ENCODE data around the gene PALM.
A peak's percentile ranks its signal among the peaks of the same experiment; 100 is the strongest.
"Not testable (repeated sequence)": the region's sequence is repeated elsewhere in the genome, so short reads cannot be mapped to it uniquely, and the experiment has no call there.

The PALM gene

DNA sequence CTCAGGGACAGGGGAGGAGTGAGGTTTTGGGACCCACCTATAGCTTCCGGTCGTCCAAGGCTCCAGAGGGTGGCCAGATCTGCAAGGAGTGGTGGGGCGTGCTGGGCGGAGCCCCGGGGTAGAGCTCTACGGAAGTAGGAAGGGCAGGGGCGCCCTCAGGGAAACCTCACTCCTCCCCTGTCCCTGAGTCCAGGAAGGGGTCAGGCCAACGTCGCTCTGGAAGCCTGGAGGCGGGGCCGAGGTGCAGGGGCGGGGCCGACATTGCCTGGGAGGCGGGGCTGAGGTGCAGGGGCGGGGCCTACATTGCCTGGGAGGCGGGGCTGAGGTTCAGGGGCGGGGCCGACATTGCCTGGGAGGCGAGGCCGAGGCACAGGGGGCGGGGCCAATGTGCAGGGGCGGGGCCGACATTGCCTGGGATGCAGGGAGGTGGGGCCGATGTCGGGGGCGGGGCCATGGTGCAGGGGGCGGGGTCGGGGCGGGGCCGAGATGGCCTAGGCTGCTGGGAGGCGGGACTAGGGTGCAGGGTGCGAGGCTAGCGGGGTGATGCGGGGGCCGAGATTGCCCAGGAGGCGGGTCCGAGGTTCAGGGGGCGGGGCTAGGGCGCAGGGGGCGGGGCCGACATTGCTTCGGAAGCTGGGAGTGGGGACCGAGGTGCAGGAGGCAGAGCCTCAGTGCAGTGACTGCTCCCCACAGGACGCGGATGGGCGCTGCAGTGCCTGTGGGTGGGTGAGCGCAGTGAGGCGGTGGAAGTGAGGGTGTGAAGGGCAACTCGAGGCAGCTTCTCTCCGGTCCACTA is 4.9 kb upstream of the PALM start:
- DNase-seq (ENCODE audit: low read depth in 2 of 3, low spot score in 1 of 3) = peak; percentile 55 to 74 (median 69)

DNA sequence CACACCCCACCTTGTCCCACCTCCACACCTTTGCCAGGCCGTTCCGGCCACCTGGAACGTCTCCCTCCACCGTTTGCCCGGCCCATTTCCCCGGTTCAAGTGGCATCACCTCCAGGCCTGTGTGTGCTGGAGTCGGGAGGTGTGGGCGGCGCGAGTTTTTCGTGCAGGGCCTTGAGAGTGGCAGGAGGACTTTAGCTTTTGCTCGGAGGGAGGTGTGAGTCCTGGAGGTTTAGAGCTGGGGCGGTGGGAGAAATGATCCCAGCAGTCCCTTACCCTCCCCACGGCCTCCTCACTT is 4.3 kb upstream of the PALM start:
- no peak for DNase-seq (ENCODE audit: low read depth in 2 of 3, low spot score in 1 of 3)

GRCh38 chr19:709196-709964 is 645 bp downstream of the PALM start:
- no peak for DNase-seq (ENCODE audit: low read depth in 2 of 3, low spot score in 1 of 3)

DNA sequence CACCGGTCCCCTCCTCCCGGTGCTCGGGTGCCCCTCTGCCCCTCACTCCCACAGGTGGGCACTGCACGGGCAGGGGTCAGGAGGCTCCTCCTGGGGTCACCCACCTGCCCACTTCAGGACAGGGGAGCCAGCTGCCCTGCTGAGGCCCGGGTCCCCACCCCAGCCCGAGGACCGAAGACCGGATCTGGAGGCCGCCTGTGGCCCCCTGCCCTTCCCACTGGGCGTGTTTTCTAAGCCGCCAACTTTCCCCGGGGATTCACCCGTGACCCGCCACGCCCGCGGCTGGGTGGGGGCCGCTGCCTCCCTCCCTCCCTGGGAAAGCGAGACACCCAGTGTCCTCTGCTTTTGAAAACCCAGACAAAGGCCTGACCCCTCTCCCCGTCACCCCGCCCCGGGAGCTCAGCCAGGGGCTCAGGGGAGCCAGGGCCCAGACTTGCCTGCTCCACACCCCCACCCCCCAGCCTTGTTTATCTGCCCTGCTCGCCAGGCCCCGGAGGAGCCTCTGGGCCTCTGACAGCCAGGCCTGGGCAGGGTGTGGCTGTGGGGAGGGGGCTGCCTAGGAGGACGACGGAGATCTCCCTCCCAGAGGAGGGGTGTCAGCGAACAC is 1.3 kb downstream of the PALM start:
- no peak for DNase-seq (ENCODE audit: low read depth in 2 of 3, low spot score in 1 of 3)

DNA sequence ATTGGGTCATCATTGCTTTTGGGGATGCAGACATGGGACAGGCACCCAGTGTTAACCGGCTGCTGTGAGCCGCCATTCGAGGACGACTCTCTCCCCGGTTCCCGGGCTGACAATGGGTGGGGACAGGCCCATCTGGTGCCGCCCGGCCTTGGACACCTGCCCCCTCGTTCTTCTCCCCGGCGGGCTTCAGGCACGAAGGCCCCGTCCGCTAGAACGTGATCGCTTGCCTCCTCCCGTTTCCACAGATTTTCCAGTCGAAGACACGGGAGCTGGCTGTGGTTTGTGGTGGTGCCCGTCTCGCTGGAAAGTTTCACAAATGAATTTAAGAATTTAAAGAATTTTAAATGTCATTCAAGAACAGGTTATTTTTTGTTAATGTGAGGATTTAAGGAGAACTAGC is 2.0 kb downstream of the PALM start:
- no peak for DNase-seq (ENCODE audit: low read depth in 2 of 3, low spot score in 1 of 3)

- DNase-seq (ENCODE audit: low read depth in 2 of 3, low spot score in 1 of 3) = no peak
Measured at GRCh38 chr19:711254-711653, 2.5 kb downstream of the PALM start.

DNA sequence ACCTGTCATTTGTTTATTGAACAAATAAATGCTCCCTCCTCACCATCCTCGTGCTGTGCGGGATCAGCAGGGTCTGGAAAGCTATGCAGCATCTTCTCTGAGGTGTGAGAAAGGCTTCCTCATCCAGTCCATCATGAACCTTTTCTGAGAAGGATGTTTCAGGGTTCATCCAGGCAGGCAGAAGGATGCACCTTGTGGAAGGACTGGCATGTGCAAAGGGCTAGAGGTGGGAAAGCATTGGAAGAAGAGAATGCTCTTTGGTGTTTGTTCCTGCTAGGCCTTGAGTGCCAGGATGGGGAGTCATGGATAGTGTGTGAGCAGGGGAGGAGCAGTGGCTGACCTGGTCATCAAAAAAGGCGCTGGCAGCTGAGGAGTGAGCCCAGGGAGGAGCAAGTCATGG is 6.6 kb downstream of the PALM start:
- DNase-seq (ENCODE audit: low read depth in 2 of 3, low spot score in 1 of 3) = no peak

- DNase-seq (ENCODE audit: low read depth in 2 of 3, low spot score in 1 of 3) = no peak
Measured at GRCh38 chr19:718251-718951, 9.7 kb downstream of the PALM start.

- no peak for DNase-seq (ENCODE audit: low read depth in 2 of 3, low spot score in 1 of 3)
Measured at GRCh38 chr19:718991-719512, 10.3 kb downstream of the PALM start.

DNA sequence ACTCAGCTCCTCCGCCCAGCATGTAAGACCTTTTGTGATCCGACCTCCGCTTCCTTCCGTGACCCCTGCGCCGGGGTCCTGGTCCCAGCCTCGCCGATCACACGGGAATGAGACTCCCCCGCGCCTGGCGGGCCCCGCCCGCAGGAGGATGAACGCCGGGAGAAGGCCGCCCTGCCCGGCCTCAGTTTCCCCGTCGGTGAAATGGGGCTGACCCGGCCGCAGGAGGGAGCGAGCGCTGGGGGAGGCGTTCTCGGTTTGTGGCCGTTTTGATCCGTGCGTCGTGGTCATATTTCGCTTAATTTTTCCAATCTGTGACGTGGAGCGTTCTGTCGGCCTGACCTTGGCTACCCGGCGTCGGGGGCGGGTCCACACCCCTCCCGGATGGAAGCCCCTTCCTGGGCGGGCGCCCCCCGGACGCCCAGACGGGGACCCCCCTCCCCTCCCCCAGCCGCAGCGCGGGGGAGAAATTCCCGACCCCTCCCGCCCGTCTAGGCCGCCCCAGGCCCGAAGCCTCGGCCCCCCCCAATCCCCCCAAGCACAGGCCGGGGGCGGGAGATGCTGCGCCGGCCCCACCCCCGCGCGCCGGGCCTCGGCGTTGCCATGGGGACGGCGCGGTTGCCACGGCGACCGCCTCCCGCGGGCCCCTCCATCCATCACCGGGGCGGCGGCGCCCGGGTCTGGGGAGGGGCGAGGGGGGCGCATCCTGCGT is 11.1 kb downstream of the PALM start:
- no peak for DNase-seq (ENCODE audit: low read depth in 2 of 3, low spot score in 1 of 3)

DNA sequence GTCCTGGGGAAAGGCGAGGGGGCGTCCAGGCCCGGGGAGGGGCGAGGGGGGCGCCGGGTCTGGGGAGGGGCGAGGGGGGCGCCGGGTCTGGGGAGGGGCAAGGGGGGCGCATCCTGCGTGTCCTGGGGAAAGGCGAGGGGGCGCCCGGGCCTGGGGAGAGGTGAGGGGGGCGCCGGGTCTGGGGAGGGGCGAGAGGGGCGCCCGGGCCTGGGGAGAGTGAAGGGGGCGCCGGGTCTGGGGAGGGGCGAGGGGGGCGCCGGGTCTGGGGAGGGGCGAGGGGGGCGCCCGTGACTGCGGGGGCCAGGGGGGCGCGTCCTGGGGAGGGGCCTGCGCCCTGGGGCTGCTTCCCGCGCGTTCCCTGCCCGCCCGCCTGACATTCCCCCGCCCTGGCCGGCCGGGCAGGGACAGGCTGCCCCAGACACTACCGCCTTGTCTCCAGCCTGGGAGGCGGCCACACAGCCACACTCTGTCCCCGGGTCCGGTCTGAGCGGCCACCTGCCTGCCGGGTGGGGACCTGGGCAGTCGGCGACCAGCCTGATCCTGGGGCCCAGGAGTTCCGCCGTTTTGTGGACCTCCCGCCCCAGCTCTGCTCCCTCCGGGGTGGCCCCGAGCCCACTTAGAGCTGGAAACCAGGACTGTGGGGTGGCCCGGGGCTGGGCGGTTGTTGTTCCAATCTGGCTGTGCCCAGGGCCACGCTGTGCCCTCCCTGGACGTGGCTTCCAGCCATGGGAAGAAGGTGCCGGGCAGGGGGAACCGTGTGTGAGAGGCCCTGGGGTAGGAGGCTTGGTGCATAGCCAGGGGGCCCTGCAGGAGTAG is 11.8 kb downstream of the PALM start:
- no peak for DNase-seq (ENCODE audit: low read depth in 2 of 3, low spot score in 1 of 3)

DNA sequence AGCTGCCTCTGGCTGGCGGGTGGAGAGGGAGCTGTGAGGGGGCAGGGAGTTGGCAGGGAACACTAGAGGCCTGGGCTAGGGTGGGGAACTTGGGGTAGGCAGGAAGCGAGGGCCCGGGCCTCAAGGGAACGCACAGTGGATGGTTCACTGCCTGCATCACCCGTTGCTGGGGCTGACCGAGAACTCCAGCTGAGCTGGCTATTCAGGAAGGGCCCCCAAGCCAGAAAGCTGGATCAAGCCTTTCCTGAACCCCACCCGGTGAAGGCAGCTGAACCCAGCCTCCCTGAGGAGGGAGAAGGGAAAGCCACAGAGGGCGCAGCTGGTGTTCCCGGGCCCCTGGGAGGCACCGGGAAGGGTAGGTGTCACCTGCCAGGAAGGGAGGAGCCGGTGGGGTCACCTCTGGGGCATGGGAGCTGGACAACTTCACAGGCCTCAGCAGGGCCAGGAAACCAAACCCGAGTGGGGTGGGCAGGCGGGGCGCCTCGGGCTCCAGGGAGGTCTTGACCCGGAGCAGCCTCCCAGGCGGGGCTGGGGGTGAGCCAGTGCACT is 13.9 kb downstream of the PALM start:
- no peak for DNase-seq (ENCODE audit: low read depth in 2 of 3, low spot score in 1 of 3)

- DNase-seq (ENCODE audit: low read depth in 2 of 3, low spot score in 1 of 3) = no peak
Measured at GRCh38 chr19:723247-723646, 14.5 kb downstream of the PALM start.

- no peak for DNase-seq (ENCODE audit: low read depth in 2 of 3, low spot score in 1 of 3)
Measured at GRCh38 chr19:723714-724113, 15.0 kb downstream of the PALM start.

- no peak for DNase-seq (ENCODE audit: low read depth in 2 of 3, low spot score in 1 of 3)
Measured at GRCh38 chr19:725461-726089, 16.8 kb downstream of the PALM start.

GRCh38 chr19:726993-727956 is 18.5 kb downstream of the PALM start:
- no peak for DNase-seq (ENCODE audit: low read depth in 2 of 3, low spot score in 1 of 3)

GRCh38 chr19:728011-728410 is 19.3 kb downstream of the PALM start:
- DNase-seq (ENCODE audit: low read depth in 2 of 3, low spot score in 1 of 3) = no peak

GRCh38 chr19:729564-729963 is 20.8 kb downstream of the PALM start:
- DNase-seq (ENCODE audit: low read depth in 2 of 3, low spot score in 1 of 3) = not testable (repeated sequence)

Data from stimulated activated CD4-positive, alpha-beta T cell treated with anti-CD3 and anti-CD28 coated beads, Interleukin-12 subunit alpha, Interleukin-12 subunit beta, amount 100 ng/mL, for 48 hours (primary cell).